Measurements from ENCODE around the gene HSPD1. TPM values are rescaled to one million over a fixed set of nuclear protein-coding genes. Genes with fewer than 3 reads are reported as not detected.

HSPD1 gene
- total RNA-seq: 62.5 and 65.9 TPM in 2 replicates

GRCh38 chr2:197499594-197500502 lies at the start of gene HSPD1, which contains the start of gene HSPE1:
HSPD1 (minus strand) TSS chr2:197499840; CDS start chr2:197498848, 992 bp downstream.
HSPE1 (plus strand) TSS chr2:197500379; CDS start chr2:197500437, 58 bp downstream.

GRCh38 chr2:197515739-197516392 lies 16.2 kb upstream of the HSPD1 start, which contains the start of gene MOB4:
MOB4 (plus strand) TSS chr2:197516066; CDS start chr2:197516087, 21 bp downstream.

GRCh38 chr2:197453123-197453913 lies 46.3 kb downstream of the HSPD1 start, which contains the start of gene COQ10B:
COQ10B (plus strand) TSS chr2:197453552; CDS start chr2:197453561, 9 bp downstream.

Small RNAs within 50 kb of the gene (small RNA-seq; reads per million reads assigned to genes)
- not detected for gene AC020550.1
- gene RNU6-1029P: not detected

Other genes starting within 250 kb of the HSPD1 start
- gene ANKRD44, start 189.1 kb downstream of the HSPD1 start, total RNA-seq: 8.0 and 30.5 TPM in 2 replicates
- 248 and 327 TPM in 2 replicates for gene SF3B1, start 64.8 kb downstream of the HSPD1 start, total RNA-seq
- 57.4 and 60.1 TPM in 2 replicates for gene COQ10B, start 46.3 kb downstream of the HSPD1 start, total RNA-seq
- gene HSPE1, start 539 bp upstream of the HSPD1 start, total RNA-seq: 17.9 and 18.8 TPM in 2 replicates
- gene MOB4, start 16.2 kb upstream of the HSPD1 start, total RNA-seq: 36.4 and 40.4 TPM in 2 replicates
- 10.4 and 17.5 TPM in 2 replicates for gene RFTN2, start 175.7 kb upstream of the HSPD1 start, total RNA-seq
- gene MARS2, start 205.5 kb upstream of the HSPD1 start, total RNA-seq: 3.9 and 4.2 TPM in 2 replicates

Data from hair follicle dermal papilla cell (primary cell).